ENCODE results near the gene TIMM44.

DNA sequence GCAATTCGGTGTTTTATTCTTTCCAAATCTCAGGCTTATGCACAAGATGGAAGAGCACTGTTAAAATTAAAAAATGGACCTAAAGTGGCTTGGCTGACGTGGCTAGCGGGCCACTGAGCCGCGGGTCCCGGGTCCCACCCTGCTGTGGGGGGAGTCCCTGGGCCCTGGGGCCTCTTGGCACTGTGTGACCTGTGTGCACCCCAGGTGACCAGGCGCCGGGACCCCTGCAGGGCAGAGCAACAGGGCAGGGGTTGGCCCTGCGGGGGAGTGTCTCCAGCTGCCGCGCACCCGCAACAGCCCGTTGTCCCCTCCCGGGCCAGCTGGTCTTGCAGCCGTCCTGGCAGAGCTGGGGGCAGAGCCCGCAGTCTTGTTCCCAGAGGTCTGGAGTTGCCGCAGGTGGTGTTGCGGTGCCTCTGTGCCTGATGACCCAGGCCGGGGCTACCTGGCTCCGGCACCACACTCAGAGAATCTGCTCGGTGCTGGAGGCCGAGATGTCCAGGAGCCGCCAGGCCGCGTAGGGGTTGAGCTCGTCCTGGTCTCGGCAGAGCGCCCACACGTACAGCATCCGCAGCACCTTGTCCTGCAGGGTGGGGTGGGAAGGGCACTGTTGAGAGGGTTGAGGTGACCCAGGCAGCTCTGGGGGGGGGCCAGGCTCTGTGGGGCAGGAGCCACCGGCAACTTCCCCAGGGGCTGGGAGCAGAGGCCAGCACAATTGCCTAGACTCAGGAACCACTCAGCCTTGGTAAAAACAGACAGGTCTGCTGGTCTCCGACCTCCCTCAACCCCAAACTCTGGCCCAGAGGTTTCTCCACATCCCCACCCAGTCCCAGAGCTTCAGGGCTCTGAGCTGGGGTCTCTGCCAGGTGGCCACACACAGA is 16.5 kb downstream of the TIMM44 start:
- TF ChIP-seq EZH2phosphoT487 (IDR thresholded peaks at IDR 0.05; ENCODE audit: borderline replicate concordance, low read depth, low read length): no peak
- TF ChIP-seq CTCF (conservative IDR thresholded peaks at IDR 0.05; ENCODE audit: low read length): no peak

Measured in OCI-LY7 (cell line).